ENCODE data around the gene CCDC60.
A peak's percentile ranks its signal among the peaks of the same experiment; 100 is the strongest.

The CCDC60 gene

DNA sequence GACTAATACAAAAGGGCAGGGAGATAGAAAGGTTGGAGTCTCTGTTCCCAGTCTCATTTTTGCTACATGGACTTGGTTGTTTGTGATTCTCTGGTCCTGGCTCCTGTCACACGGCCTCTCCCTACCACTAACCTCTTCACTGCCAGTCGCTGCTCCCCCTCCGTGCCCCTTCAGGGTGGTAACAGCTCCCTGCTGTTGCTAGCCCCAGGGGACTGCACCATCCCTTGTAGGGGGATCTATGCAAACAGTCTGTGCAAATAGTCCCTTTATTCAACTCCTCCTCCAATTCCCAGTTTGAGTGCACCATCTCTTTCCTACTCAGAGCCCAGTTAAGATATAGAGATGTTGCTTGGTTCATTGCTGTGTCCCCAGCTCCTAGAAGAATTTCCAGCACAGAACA lies 51.1 kb downstream of the CCDC60 start:
- no peak for DNase-seq

DNA sequence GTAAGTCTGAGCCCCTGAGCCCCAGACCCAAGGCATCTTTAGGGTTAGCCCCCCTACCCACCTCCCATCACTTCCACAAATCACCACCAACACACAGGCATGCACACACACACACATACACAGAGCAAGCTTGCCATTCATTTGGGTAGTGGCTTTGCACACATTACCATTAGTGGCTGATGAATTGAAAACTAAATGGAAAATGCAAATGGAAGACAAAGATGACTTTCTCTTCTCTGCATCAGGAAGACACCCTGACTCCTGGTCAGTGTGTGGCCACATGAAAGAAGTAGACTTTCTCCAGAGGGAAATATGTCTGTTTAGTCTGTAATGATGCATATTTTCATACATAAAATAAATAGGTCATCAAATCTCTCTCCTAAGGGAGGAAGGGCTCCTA lies 55.2 kb downstream of the CCDC60 start:
- DNase-seq, result no peak

DNA sequence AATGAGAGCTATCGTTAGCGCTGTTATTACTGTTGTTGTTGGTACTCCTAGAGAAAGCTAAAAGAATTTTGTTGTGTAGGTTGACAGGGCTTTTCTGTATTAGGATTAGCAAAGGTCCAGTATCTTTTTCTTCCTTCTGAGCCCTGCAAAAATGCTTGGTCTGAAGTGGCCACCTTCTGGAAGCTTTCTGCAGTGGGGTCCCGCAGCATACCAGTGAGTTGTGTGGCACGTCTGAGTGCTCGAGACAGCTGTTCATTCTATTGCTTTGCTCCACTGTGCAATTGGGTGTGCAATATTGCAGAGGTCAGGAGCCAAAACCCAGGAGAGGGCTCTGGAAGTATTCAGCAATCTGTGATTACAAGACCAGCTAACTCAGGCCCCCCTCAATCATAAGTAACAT lies 57.1 kb downstream of the CCDC60 start:
- no peak for DNase-seq

DNA sequence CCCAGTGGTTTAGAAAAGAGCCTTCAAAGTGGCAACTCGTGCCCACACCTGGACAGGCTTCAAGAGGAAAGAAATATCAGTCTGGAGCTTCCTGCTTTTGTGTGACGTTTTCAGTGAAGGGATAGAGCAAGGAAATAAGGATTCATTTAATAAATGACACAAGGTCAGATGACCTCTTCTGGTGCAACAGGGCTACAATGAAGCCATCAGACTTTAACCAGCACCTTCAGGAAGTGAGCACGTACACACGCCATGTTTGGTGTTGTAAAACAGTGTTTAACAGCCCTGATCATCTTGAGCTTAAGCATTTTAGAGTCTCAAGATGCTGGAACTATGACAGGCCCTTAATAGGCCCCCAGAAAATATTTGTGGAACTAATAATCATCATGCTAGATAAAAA lies 59.1 kb downstream of the CCDC60 start:
- DNase-seq, result no peak

DNA sequence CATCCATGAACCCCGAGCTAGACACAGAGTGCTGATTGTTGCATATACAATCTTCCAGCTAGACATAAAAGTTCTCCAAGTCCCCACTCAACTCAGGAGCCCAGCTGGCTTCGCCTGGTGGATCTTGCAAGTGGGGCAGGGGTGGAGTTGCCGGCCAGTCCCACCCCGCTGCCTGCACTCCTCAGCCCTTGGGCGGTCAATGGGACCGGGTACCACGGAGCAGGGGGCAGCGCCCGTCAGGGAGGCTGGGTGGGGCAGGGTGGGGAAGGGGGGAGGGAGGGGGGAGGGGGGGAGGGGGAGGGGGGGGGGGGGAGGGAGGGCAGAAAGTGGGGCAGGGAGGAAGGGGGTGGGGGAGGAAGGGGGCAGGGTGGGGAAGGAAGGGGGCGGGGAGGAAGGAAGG lies 63.0 kb downstream of the CCDC60 start:
- no peak for DNase-seq

DNA sequence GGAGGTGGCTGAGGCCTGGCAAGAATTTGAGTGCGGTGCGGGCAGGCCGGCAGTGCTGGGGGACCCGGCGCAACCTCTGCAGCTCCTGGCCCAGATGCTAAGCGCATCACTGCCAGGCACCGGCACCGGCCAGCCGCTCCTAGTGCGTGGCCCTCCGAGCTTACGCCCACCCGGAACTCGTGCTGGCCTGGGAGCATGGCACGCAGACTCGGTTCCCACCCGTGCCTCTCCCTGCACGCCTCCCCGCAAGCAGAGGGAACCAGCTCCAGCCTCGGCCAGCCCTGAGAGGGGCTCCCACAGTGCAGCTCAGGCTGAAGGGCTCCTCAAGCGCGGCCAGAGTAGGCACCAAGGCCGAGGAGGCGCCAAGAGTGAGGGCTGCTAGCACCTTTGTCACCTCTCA lies 63.7 kb downstream of the CCDC60 start:
- DNase-seq, result no peak

DNA sequence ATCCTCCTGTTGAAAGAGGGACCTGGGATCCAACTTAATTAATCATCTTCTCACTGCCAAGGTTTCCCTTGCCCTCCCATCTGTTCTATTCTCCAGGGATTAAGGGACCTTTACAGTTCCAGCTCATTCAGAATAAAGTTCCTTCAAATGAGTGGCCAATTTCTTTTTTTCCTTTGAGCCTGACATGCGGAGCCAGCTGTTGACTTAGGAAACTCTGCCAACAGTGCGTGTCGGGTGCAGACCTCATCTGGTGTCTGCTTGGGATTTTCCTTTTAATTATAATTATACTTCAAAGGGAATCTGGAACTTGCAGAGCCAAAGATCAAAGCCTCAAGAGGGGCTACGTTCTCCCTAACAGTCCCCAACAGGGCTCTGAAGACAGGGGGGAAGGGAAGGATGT lies 64.8 kb downstream of the CCDC60 start:
- DNase-seq, result no peak

DNA sequence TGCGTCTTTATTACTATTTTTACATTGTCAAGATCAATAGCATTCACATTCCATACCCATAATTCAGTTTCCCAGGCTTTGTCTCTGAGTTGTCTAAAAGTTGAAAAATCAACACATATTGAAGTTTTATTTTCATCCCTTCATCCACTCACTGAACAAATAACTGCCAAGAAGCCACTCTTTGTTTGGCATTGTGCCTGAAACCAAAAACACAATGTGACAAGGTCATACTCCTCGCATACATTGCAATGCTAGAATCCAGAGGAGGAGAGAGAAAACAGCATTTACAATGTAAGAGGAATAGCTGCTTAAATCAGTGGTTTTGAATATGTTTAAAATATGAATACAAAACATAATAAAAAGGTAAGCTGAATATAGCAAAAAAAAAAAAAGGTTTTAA lies 71.8 kb downstream of the CCDC60 start:
- DNase-seq, result no peak

DNA sequence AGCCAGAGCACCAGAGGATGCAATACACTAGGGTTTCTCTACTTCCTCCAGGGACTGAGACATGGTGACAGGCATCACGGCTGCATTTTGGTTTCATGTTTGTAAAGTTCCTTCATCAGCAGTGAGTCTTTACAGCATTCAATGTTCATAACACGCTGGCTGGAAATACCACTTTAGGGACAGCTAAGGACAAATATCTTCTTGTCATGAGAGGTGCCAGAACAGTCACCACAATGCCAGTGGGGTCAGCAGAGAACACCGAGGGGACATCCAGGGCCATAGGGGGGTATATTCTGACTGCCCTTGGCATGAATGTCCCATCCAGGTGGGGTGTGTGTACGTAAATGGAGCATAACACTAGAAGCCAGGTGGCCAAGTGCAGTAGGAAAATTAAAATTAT lies 72.3 kb downstream of the CCDC60 start:
- DNase-seq, result no peak

DNA sequence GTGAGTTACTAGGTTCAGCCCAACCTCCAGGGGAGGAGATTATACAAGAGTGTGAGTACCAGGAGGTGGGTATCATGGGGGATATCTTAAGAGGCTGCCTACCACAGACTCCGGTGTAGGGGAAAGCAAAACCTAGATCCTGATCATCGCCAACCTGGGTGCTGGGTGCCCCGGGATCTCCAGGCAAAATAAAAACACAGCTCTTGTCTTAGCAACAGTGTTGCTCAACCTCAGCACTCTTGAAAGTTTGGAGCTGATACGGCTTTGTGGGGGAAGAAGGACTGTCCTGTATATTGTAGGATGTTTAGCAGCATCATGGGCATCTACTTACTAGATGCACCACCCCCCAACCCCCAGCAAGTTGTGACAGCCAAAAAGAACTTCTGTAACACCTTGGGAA lies 74.5 kb downstream of the CCDC60 start:
- no peak for DNase-seq

DNA sequence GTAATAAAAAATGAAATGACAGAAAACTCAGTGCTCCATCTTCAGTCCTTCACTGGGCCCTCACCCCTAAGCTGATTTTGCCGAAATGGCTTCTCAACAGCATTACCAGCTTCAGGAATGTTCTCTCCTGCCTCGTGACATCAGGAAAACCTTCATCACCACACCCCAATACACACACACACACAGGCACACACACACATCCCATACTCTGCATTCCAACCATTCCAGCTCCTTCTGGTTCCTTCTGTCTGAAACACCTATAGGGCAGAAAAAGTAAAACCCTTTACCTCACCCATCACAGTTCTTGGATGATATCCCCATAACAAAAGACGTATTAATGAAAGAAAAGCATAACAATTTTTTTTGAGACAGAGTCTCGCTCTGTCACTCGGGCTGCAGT lies 75.9 kb downstream of the CCDC60 start:
- no peak for DNase-seq

DNA sequence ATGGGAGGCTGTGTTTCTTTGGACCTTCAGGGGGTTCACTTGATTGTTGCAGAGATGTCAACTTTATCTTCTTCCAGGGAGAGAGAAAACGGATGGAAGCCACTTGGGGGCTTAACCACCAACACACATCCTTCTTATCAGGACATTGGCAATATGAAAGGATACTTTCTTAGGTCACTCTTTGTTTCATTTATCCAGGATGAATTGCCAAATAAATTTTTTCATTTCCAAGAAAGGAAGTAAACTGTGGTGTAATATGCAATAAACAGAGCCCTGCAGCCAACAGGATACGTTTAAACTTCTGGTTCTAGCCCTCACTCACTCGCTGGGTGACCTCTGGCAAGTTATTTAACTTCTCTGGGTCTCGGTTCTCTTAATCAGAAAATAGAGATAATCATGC lies 77.8 kb downstream of the CCDC60 start:
- no peak for DNase-seq

DNA sequence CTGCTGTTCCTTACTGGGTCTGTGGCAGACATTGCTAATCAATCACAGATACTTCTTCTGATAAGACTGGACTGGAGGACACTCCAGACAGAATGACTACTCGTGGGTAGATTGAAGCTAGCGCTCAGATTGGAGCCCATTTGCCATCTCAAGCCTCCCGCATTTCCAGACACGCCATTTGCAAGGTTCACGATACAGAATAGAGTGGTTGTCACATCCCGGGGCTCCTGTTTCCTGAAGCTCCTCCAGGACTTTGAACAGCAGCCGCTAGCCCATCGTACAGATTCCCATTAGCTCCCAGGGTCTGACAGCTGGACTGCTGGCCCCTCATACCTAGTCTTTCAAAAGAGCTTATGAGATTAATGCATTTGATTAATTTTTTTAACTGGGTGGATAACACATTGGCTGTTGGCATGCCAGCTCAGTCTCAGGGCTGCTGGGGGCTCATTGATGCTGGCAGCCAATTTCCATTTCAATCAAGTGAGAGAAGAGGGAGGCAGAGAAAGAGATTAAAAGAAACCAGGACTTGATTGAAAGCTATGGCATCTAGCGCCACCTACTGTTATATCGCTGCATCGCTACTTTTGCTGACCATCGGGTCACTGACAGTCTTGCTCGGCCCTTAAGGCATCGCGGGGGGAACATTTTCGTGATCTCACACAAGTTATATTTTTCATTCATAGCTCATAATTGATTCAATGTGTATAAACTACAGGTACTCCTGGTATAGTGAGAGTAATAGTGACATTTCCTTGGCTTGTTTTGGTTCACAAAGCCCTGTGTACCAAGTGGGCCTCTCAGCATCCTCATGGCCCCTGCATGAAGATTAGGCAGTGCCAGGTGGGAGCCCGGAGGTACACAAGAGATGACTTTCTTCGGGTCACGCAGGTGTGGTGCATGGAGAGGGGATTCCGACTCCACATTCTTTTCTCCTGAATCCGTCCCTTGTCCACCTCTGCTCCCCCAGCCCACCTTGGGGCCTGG lies 78.6 kb downstream of the CCDC60 start:
- peak; percentile 16 for DNase-seq

DNA sequence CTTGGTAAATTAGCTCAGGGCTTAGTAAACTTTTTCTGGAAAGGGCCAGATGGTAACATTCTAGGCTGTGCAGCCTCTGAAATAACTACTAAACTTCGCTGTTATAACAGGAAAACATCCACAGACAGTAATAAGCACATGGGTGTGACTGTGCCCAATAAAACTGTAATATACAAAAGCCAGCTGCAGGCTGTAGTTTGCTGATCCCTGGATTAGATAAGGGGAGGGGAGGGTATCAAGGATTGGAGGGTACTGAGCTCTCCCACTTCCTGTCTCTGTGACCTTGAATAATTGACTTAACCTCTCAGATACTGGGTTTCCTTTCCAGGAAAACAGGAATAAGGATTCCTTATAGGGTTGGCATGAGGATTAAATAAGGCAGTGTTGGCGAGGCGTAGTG lies 81.2 kb downstream of the CCDC60 start:
- no peak for DNase-seq

DNA sequence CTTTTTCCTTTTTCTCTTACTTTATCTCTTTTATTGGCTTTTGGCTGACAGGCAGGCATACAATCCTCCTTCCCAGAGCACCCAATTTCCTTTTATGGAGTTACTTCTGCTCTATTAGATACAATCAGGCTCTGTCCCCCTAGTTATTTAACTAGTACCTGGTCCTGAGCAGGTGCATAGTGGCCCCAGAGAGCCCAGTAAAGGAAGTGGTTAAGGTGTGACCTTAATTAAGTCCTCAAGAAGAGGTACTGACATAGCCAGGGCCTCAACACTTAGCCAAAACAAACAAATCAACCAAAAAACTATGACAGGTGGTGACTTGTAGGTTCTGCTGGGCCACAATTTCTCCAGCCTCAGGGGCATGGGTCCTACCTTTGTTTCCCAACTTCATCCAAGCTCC lies 82.9 kb downstream of the CCDC60 start:
- no peak for DNase-seq

DNA sequence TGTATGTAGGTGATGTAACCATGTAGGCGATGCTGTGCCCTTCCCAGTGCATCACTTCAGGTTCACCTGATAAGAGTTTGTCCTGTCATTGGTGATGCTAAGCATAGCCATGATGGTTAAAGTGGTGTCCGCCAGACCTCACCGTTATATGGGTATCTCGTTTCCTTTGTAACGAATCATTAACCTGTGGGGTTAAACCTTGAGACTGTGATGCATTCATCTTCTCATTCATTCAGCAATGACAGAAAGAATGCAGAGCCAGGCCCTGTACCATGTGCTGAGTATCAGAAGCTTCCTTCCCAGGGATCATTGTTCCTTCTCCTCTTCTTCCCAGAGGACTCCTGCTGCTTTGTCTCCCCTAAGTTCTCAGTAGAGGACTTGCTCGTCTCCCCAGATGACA lies 84.9 kb downstream of the CCDC60 start:
- DNase-seq, result no peak

DNA sequence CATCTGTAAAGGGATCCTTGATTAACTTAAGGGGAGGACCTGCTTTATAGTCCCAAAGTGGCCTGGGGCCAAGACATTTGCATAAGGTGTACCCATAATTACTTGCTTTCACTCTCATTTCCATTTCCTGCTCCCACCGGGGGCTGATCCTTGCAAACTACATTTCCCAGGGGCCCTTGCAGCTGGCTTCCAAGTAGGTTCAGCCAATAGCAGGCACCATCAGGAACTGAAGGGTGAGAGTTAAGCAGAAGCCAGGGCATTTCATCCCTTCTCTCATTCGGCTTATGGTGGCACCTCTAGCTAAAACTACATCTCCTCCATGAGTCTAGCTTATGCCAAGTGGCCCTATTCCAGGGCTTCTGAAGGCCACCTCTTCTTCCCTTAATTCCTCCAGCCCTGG lies 88.8 kb downstream of the CCDC60 start:
- no peak for DNase-seq

DNA sequence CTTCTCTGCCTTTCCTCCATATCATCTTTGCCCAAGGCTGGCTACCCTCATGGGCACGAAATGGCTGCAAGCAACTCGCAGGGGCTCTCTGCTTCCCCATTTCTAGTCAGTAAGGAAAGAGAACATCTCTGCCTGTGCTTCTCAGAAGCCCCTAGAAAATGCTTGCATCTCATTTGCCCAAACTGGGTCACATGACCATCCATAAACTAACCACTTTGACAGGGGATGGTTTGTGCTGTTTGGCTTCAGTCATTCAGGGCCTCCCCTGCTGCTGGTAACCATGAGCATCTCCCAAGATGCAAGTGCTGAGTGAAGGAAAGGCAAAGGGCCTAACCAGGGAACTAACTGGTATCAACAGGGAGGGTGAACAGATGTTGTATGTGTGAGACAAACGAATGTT lies 91.1 kb downstream of the CCDC60 start:
- DNase-seq, result no peak

DNA sequence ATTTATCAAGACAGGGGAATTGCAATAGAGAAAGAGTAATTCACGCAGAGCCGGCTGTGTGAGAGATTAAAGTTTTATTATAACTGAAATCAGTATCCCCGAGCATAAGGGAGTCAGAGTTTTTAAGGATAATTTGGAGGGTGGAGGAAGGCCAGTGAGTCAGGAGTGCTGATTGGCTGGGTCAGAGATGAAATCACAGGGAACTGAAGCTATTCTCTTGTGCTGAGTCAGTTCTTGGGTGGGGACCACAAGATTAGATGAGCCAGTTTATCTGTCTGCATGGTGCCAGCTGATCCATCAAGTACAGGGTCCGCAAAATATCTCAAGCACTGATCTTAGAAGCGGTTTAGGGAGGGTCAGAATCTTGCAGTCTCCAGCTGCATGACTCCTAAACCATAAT lies 96.6 kb downstream of the CCDC60 start:
- no peak for DNase-seq

DNA sequence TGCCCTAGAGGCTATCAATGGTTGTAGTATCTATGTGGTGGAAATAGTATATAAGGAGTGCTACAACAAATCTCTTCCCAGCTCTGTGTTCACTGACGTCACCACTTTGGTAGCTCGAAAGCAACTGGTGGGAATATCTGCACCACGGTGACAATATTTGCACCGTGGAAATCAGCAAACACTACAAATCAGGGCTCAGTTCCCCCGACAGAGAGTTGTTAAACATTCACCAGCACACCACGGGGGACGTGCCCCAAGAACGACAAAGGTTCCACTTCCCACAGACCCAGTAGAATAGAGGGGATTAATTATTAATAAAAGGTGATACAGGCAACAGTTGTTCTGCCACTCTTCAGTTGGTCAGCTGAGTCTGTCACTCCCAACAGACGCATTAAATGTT lies 98.4 kb downstream of the CCDC60 start:
- DNase-seq, result no peak

DNA sequence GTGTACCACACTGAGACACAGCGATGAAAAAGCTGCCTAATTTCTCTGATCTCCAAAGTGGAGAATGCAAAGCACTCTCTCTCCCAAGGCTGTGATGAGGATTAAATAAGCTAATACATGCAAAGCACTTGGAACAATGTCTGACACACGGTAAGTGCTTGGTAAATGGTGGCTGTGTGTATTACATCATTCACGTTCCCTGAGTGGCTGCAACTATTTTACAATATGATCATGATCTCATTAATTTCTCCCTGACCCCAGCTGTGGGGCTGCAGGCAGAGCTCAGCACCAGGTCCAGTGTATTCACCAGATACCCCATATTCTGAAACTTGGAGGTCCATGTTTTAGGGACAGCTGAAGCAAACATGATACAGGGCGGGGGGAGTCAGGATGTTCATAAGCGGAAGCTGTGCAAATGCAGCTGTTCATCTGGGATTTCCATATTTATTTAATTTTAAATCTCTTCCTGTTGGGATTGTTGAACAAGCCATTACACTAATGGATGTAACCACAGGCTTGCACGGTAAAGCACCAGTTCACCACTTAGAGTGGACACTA lies 106.4 kb downstream of the CCDC60 start:
- DNase-seq, result no peak

DNA sequence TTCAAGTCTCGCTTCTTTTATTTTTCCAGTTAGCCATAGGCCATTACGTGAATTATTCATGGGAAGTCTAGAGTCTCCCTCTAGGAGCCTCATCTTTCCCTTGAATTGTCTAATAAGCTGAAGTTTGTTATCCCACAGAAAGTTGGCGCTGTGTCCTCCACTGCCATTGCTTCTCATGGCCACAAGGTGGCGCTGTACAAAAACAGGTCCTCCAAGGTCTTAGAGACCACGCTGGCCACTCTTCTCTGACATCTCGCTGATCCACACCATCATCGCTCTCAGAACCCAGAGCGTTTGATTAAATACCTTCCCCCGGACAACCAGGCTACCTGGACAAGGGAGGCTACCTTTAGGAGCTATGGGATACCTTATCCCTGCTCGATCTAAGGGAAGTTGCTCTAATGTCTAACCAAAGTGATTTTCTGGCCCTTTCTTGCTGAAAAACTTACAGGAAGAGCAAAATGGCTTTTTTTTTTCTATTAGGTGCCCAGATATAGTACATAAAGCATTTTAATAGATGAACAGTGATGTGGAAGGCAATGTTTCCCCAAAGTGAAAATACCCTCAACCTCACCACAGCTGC lies 110.0 kb downstream of the CCDC60 start:
- DNase-seq, result peak; percentile 20

DNA sequence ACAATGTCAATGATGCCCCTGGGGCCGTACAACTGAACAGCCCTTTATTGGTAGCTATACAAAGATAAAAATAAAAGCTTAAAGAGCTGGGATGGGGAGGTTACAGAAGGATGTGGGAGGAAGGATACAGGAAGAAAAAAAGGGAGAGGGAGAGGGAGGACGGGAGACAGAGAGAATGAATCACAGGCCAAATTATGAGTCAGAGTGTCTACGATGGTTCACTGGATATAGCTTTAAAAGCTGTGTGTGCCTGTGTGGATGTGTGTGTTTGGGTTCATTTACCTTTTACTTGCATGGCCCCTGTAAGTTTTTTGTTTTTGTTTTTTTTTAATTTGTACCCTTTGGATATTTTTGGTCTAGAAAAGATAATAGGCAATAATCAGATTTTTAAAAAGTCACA lies 111.9 kb downstream of the CCDC60 start:
- DNase-seq, result no peak

DNA sequence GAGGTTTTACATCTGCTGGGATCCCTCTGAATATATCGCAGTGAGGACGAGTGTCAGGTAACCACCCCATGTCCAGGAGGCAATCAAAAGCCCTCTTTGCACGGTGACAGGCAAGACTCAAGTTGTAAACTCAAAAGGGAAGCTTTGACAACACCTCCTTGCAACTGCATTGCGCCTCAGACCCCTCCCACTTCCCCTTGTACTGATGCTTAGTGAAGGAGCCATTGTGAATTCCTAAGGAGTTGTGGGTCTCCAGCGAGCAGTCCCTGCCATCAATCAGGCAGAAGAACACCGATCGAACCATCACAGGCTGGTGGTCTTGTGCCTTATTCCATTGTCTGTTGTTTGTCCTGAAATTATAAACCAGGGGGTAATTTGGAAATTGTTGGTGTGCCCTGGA lies 112.6 kb downstream of the CCDC60 start:
- no peak for DNase-seq
